ENCODE measurements around the gene CARNS1.
A peak's percentile ranks its signal among the peaks of the same experiment; 100 is the strongest.

CARNS1 gene

GRCh38 chr11:67373648-67374570 is 41.6 kb upstream of the CARNS1 start:
- peak overlapping the region; percentile 81 for H3K9ac ChIP-seq (ENCODE audit: insufficient read length)
- H3K36me3 ChIP-seq (ENCODE audit: insufficient read depth, low read length) = no peaks in the 10 kb centered on the region
- H3K27ac ChIP-seq = no peak overlapping the region
- peak overlapping the region; percentile 89 for H3K4me3 ChIP-seq
- TF ChIP-seq FOXP2 (optimal IDR thresholded peaks at IDR 0.05; ENCODE audit: control extremely low read depth, extremely low read length, insufficient read depth) (no peak), POLR2AphosphoS5 (IDR thresholded peaks at IDR 0.05; ENCODE audit: borderline replicate concordance, low read depth, low read length) (no peak), EZH2 (IDR thresholded peaks at IDR 0.05) (no peak)
- no peaks in the 10 kb centered on the region for H3K9me3 ChIP-seq (ENCODE audit: low read depth, low read length)
- no peak for DNase-seq (ENCODE audit: low read depth, low spot score)

DNA sequence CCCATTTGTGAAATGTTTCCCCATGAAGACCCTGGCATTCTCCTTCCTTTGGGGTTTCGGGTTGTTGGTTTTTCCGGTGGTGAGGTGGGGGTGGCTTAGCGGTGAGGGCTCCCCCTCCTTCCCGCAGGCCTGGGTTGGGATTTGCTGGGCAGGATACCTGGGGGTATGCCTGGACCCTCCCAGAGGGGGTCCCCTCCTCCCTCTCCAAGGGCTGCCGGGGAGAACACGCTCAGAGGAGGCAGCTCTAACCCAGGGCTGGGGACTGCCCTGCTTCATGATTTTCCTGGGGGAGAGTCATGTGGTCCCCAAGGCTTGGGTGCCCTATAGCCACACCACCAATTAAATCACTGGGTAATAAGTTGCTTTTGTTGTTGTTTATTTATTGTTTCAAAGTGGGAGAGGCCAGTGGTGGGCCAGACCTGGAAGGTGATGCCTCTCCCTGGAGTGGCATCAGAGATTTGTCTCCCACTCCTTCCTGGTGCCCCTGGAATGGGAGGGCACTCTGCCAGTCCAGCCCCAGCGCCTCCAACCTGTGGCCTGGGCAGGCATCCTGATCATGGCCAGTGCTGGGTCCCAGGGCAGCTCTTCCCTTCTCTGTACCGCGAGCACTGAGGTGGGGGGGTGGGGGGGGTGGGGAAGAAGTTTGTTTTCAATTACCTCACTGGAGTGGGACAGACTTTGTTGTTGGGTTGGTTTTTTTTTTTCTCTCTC is 40.8 kb upstream of the CARNS1 start:
- DNase-seq (ENCODE audit: low read depth, low spot score) = no peak
- H3K9ac ChIP-seq (ENCODE audit: insufficient read length) = no peak overlapping the region
- no peaks in the 10 kb centered on the region for H3K9me3 ChIP-seq (ENCODE audit: low read depth, low read length)
- no peak overlapping the region for H3K27ac ChIP-seq
- TF ChIP-seq POLR2AphosphoS5 (IDR thresholded peaks at IDR 0.05; ENCODE audit: borderline replicate concordance, low read depth, low read length) (no peak), FOXP2 (optimal IDR thresholded peaks at IDR 0.05; ENCODE audit: control extremely low read depth, extremely low read length, insufficient read depth) (no peak), EZH2 (IDR thresholded peaks at IDR 0.05) (no peak)
- H3K4me3 ChIP-seq = no peak overlapping the region
- H3K36me3 ChIP-seq (ENCODE audit: insufficient read depth, low read length) = no peaks in the 10 kb centered on the region

- Histone ChIP-seq H3K27ac (no peak overlapping the region), H3K9ac (ENCODE audit: insufficient read length) (no peak overlapping the region)
Observed at GRCh38 chr11:67375320-67376055, 40.0 kb upstream of the CARNS1 start.

DNA sequence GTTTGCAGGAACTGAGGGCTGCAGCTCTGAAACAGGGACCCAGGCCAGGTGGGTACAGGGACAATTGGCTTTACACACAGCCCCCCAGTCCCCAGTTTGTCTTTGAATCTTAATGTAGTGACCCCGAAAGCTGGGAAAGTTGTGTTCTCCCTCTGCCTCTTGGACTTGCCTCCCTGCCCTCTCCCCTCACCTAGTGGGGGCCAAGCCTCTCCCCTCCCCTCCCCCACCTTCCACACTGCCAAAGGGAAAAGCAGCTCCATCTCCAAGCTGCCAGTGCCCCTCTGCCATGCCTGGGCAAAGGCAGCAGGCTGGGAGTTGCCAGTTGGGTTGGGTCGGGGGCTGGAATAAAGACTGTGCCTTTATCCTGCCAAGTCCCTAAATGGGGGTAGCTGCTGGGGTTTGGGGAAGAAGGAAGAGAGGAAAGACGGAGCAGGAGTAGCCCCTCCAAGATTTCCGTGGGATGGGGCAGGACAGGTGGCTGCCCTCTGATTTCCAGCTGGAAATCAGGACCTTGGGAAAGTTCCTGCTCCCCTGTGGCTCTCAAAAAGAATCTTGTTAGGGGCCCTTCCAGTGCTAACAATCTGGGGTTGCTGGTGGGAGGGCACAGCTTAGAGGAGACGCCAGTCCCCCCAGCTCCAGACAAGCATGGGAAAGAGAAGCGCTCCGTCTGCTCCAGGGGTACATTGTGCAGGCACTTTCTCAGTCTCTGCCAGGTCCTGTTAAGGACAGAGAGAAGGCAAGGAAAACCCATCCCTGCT is 39.2 kb upstream of the CARNS1 start:
- no peak overlapping the region for H3K9ac ChIP-seq (ENCODE audit: insufficient read length)
- H3K27ac ChIP-seq = no peak overlapping the region
- no peak for DNase-seq (ENCODE audit: low read depth, low spot score)
- H3K4me3 ChIP-seq = no peak overlapping the region
- no peaks in the 10 kb centered on the region for H3K9me3 ChIP-seq (ENCODE audit: low read depth, low read length)
- TF ChIP-seq FOXP2 (optimal IDR thresholded peaks at IDR 0.05; ENCODE audit: control extremely low read depth, extremely low read length, insufficient read depth) = no peak
- H3K36me3 ChIP-seq (ENCODE audit: insufficient read depth, low read length) = no peaks in the 10 kb centered on the region

More at GRCh38 chr11:67375320-67376055, 40.0 kb upstream of the CARNS1 start:
- no peaks in the 10 kb centered on the region for H3K36me3 ChIP-seq (ENCODE audit: insufficient read depth, low read length)
- no peaks in the 10 kb centered on the region for H3K9me3 ChIP-seq (ENCODE audit: low read depth, low read length)
- no peak for TF ChIP-seq POLR2AphosphoS5 (IDR thresholded peaks at IDR 0.05; ENCODE audit: borderline replicate concordance, low read depth, low read length)
- TF ChIP-seq FOXP2 (optimal IDR thresholded peaks at IDR 0.05; ENCODE audit: control extremely low read depth, extremely low read length, insufficient read depth) = no peak
- no peak for TF ChIP-seq EZH2 (IDR thresholded peaks at IDR 0.05)
- H3K4me3 ChIP-seq = no peak overlapping the region
- DNase-seq (ENCODE audit: low read depth, low spot score) = no peak

DNA sequence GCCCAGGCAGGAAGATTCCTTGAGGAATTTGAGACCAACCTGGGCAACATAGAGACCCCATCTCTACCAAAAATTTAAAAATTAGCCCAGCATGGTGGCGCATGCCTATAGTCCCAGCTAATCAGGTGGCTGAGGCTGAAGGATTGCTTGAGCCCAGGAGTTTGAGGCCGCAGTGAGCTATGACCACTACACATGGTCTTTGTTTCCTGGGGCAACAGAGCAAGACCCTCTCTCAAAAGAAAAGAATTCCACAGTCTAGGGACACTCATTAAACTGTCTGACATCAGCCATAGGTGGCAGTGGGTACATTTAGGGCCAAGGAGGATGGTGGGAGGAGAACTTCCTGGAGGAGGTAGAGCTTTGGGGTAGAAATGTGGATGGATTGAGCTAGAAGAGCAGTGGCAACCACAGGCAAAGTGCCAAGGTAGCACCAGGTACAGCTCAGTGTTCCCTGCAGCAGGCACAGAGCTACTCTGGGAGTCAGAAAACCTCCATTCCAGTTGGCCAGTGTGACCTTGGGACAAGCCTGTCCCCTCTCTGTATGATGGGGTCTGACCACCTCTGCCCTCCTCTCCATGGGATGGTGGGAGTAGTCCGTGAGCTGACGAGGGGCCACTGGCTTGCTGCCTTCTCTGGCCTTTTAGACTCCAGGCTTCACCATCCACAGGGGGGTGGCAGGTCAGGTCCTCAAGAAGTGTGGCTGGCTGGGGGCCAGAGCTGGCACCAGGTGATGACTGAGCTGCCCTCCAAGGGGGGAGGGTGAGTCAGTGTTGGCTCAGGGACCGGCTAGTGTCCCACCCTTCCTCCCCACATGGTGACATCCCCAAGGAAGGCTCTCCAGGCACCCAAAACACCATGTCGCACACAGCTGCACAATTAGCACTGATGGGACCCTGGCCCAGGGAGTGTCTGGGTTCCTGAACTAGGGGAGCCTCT is 38.3 kb upstream of the CARNS1 start:
- Histone ChIP-seq H3K9ac (ENCODE audit: insufficient read length) (no peak overlapping the region), H3K36me3 (ENCODE audit: insufficient read depth, low read length) (no peaks in the 10 kb centered on the region), H3K4me3 (no peak overlapping the region), H3K9me3 (ENCODE audit: low read depth, low read length) (no peaks in the 10 kb centered on the region), H3K27ac (no peak overlapping the region)
- TF ChIP-seq EZH2 (IDR thresholded peaks at IDR 0.05) = no peak
- TF ChIP-seq POLR2AphosphoS5 (IDR thresholded peaks at IDR 0.05; ENCODE audit: borderline replicate concordance, low read depth, low read length) = no peak
- no peak for TF ChIP-seq FOXP2 (optimal IDR thresholded peaks at IDR 0.05; ENCODE audit: control extremely low read depth, extremely low read length, insufficient read depth)
- DNase-seq (ENCODE audit: low read depth, low spot score) = no peak

GRCh38 chr11:67378544-67378943 is 36.9 kb upstream of the CARNS1 start:
- no peak overlapping the region for H3K4me3 ChIP-seq
- no peak overlapping the region for H3K9ac ChIP-seq (ENCODE audit: insufficient read length)
- no peak for DNase-seq (ENCODE audit: low read depth, low spot score)
- no peak overlapping the region for H3K27ac ChIP-seq
- H3K9me3 ChIP-seq (ENCODE audit: low read depth, low read length) = no peaks in the 10 kb centered on the region
- no peaks in the 10 kb centered on the region for H3K36me3 ChIP-seq (ENCODE audit: insufficient read depth, low read length)
- no peak for TF ChIP-seq FOXP2 (optimal IDR thresholded peaks at IDR 0.05; ENCODE audit: control extremely low read depth, extremely low read length, insufficient read depth)
